Smooth muscle cell (in vitro differentiated cells): ENCODE results near the gene GHRH. TPM values are rescaled to one million over a fixed set of nuclear protein-coding genes. Genes with fewer than 3 reads are reported as not detected.
A peak's percentile ranks its signal among the peaks of the same experiment; 100 is the strongest.

Source experiments
- DNase-seq: peaks from one replicate; lab custom pipeline; 2025; ENCODE audit not compliant: unreplicated experiment; lab: John Stamatoyannopoulos, UW
- H2AFZ ChIP-seq: fragments of 200-600 bp; sonication (generic); 2 replicates; pipeline ENCODE4 v1.6.0; 2016; ENCODE audit warnings: antibody characterized with exemption, low read depth, mild to moderate bottlenecking
- H3F3A ChIP-seq: fragments of 200-600 bp; sonication (generic); 2 replicates; pipeline ENCODE4 v1.6.0; 2017; ENCODE audit warnings: antibody characterized with exemption, low read depth
- H3K27ac ChIP-seq: fragments of 200-600 bp; sonication (generic); 2 replicates; pipeline ENCODE4 v1.5.1; 2016; ENCODE audit warnings: low read depth, mild to moderate bottlenecking
- H3K27me3 ChIP-seq: fragments of 200-600 bp; sonication (generic); 2 replicates; pipeline ENCODE4 v1.6.1; 2016; ENCODE audit warnings: low read depth, mild to moderate bottlenecking
- H3K36me3 ChIP-seq: fragments of 200-600 bp; sonication (generic); 2 replicates; pipeline ENCODE4 v1.5.1; 2016; ENCODE audit warnings: low read depth
- H3K4me1 ChIP-seq: fragments of 200-600 bp; sonication (generic); 2 replicates; pipeline ENCODE4 v1.5.1; 2016; ENCODE audit warnings: low read depth
- H3K4me2 ChIP-seq: fragments of 200-600 bp; sonication (generic); 2 replicates; pipeline ENCODE4 v1.6.0; 2016; ENCODE audit warnings: mild to moderate bottlenecking
- H3K4me3 ChIP-seq: fragments of 200-600 bp; sonication (generic); 2 replicates; pipeline ENCODE4 v1.5.1; 2016; ENCODE audit warnings: mild to moderate bottlenecking
- H3K79me2 ChIP-seq: fragments of 200-600 bp; sonication (generic); 2 replicates; pipeline ENCODE4 v1.6.0; 2016; ENCODE audit warnings: low read depth, mild to moderate bottlenecking
- H3K9ac ChIP-seq: fragments of 200-600 bp; sonication (generic); 2 replicates; pipeline ENCODE4 v1.6.0; 2016; ENCODE audit warnings: low read depth
- H3K9me3 ChIP-seq: fragments of 200-600 bp; sonication (generic); replicated peaks from 2 replicates; pipeline ENCODE4 v1.5.1; 2016; ENCODE audit warnings: low read depth
- H4K20me1 ChIP-seq: fragments of 200-600 bp; sonication (generic); 2 replicates; pipeline ENCODE4 v1.6.0; 2016; ENCODE audit warnings: low read depth
- WGBS: methylation state at CpG from one replicate; pipeline ENCODE4 v1.1.7; 2016; ENCODE audit warnings: low lambda C conversion rate; 5-methylcytosine and 5-hydroxymethylcytosine counted together
- polyA plus RNA-seq: library from polyadenylated mRNA; unstranded; fragments of >200 nt; fragmentation: Nextera tagmentation; extraction: Ambion mirVana; gene quantifications from 2 replicates; pipeline ENCODE4 v1.2.1, GENCODE V29; 2016
- total RNA-seq: library from RNA; depleted of rRNA; stranded (reverse); fragments of >200 nt; gene quantifications from 2 replicates; pipeline ENCODE4 v1.2.3, GENCODE V29; 2014
- TF ChIP-seq, protein P1 (sequence below): fragments of 200-600 bp; sonication (generic); IDR thresholded peaks from 2 replicates; pipeline ENCODE4 v1.5.1; 2017; ENCODE audit warnings: borderline replicate concordance, mild to moderate bottlenecking, antibody characterized with exemption; ENCODE audit not compliant: insufficient read depth, poor library complexity, severe bottlenecking

GHRH gene
- total and polyA plus RNA-seq, 2 experiments from 2014 or later = not detected

DNA sequence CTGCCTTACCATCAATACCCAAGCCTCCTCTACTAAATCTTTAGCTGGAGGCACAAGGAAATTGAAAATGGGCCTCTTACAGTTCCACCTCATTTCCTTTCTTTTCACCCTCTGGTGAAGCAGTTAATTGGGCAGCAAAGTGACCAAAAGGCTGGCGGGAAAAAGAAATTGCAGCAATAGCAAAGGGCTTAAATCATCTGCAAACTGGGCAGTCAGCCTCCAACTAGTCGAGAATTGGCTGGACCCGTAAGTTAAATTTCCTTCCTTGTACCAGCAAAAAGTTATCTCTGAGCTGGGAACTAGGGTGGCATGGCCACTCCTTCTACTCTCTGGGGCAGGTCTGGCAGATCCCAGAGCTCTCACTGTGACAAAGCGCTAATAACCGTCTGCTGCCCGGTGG is 33.5 kb downstream of the GHRH start:
- DNase-seq = no peak
- Histone ChIP-seq H3K9ac (no peak overlapping the region), H3F3A (no peaks in the 10 kb centered on the region), H3K27me3 (no peaks in the 10 kb centered on the region), H3K4me1 (peaks cover 28% of the 10 kb centered on the region), H4K20me1 (peaks cover 13% of the 10 kb centered on the region), H3K36me3 (peaks cover 27% of the 10 kb centered on the region), H3K9me3 (no peaks in the 10 kb centered on the region), H2AFZ (no peak overlapping the region), H3K79me2 (no peaks in the 10 kb centered on the region), H3K27ac (no peak overlapping the region), H3K4me3 (no peak overlapping the region), H3K4me2 (no peak overlapping the region)
- TF ChIP-seq, protein P1, sequence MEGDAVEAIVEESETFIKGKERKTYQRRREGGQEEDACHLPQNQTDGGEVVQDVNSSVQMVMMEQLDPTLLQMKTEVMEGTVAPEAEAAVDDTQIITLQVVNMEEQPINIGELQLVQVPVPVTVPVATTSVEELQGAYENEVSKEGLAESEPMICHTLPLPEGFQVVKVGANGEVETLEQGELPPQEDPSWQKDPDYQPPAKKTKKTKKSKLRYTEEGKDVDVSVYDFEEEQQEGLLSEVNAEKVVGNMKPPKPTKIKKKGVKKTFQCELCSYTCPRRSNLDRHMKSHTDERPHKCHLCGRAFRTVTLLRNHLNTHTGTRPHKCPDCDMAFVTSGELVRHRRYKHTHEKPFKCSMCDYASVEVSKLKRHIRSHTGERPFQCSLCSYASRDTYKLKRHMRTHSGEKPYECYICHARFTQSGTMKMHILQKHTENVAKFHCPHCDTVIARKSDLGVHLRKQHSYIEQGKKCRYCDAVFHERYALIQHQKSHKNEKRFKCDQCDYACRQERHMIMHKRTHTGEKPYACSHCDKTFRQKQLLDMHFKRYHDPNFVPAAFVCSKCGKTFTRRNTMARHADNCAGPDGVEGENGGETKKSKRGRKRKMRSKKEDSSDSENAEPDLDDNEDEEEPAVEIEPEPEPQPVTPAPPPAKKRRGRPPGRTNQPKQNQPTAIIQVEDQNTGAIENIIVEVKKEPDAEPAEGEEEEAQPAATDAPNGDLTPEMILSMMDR = no peak
- 96% methylated on average over 6 of the region's 6 CpGs for WGBS

DNA sequence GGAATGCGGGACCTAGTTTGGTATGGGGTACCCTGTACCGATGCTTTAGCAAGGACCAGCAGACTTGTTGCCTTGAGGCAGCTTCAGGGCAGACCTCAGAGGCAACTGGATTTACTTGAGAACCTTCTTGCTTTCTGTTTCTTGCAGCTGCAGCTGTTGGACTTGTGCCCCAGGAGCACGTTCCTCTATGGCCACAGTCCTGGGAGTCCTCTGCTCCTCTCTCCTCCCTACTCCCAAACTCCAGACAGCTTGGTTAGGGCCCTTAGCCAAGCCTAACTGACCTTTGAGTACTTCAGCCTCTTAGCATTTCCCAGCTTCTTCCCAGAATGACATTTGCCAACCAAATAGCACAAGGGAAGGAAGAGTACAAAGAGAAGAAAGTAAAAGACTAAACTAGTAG is 34.7 kb downstream of the GHRH start:
- H3K36me3 ChIP-seq = peaks cover 22% of the 10 kb centered on the region
- WGBS = 97% methylated on average over 3 of the region's 3 CpGs
- H3K27ac ChIP-seq = no peak overlapping the region
- no peak overlapping the region for H3K9ac ChIP-seq
- H4K20me1 ChIP-seq = peaks cover 24% of the 10 kb centered on the region
- no peaks in the 10 kb centered on the region for H3K27me3 ChIP-seq
- H3K4me2 ChIP-seq = no peak overlapping the region
- TF ChIP-seq, protein P1 = no peak
- no peak overlapping the region for H3K4me3 ChIP-seq
- peaks cover 32% of the 10 kb centered on the region for H3K4me1 ChIP-seq
- H3K79me2 ChIP-seq = no peaks in the 10 kb centered on the region
- DNase-seq = no peak
- H3K9me3 ChIP-seq = no peaks in the 10 kb centered on the region
- no peak overlapping the region for H2AFZ ChIP-seq
- H3F3A ChIP-seq = no peaks in the 10 kb centered on the region

DNA sequence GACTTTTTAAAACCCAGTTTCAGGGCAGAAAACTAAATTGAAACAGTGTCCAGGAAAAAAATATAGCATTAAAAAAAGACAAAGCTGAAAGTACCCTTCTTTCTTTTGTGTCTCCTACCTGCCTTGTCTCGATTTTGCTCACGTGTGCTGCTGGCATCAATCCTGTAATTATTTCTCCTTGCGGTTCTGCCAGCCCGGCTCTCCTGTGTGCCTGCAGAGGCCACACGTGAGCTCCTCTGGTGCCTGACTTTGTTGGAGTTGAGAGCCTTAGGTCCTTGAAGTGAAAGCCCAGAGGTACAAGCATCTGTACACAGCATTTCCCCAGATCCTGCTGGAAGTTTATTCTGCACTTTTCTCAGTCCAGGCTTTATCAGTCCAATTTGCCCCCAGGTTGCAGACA is 36.5 kb downstream of the GHRH start:
- TF ChIP-seq, protein P1 = no peak
- no peak for DNase-seq
- H3K27me3 ChIP-seq = no peaks in the 10 kb centered on the region
- H3K27ac ChIP-seq = no peak overlapping the region
- no peak overlapping the region for H3K4me2 ChIP-seq
- no peak overlapping the region for H3K9ac ChIP-seq
- H3K4me3 ChIP-seq = no peak overlapping the region
- over 99% methylated on average over 5 of the region's 5 CpGs for WGBS
- H3K9me3 ChIP-seq = no peaks in the 10 kb centered on the region
- no peaks in the 10 kb centered on the region for H3K79me2 ChIP-seq
- H2AFZ ChIP-seq = no peak overlapping the region
- peaks cover 5% of the 10 kb centered on the region for H3F3A ChIP-seq
- peaks cover 36% of the 10 kb centered on the region for H4K20me1 ChIP-seq
- H3K4me1 ChIP-seq = peaks cover 32% of the 10 kb centered on the region
- H3K36me3 ChIP-seq = peaks cover 20% of the 10 kb centered on the region

DNA sequence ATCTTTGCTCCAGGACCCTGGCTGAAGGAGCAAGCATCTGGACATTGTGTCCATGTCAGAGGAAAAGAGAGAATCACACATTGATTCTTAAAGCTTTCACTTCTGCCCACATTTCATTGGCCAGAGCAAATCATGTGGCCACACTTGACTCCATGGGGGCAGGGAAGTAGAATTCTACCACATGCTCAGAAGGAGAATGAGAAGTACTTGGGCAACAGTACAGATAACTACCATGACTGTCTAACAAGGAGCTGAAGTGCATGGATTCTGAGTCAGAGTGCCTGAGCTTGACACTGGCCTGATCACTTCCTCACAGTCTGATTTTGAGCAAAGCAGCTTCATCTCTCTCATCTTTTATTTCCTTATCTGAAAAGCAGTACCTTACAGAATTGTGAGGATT is 38.6 kb downstream of the GHRH start:
- H2AFZ ChIP-seq = no peak overlapping the region
- H3K79me2 ChIP-seq = no peaks in the 10 kb centered on the region
- peaks cover 54% of the 10 kb centered on the region for H4K20me1 ChIP-seq
- H3K27me3 ChIP-seq = no peaks in the 10 kb centered on the region
- H3K9me3 ChIP-seq = no peaks in the 10 kb centered on the region
- peaks cover 13% of the 10 kb centered on the region for H3K4me1 ChIP-seq
- H3K36me3 ChIP-seq = peaks cover 20% of the 10 kb centered on the region
- peaks cover 10% of the 10 kb centered on the region for H3F3A ChIP-seq
- no peak for DNase-seq
- no peak overlapping the region for H3K9ac ChIP-seq
- H3K4me3 ChIP-seq = no peak overlapping the region
- no peak overlapping the region for H3K4me2 ChIP-seq
- TF ChIP-seq, protein P1 = no peak
- H3K27ac ChIP-seq = peak overlapping the region; percentile 59
